ENCODE results near the gene RUFY3. TPM values are rescaled to one million over a fixed set of nuclear protein-coding genes. Genes with fewer than 3 reads are reported as not detected.
A peak's percentile ranks its signal among the peaks of the same experiment; 100 is the strongest.
"Not testable (repeated sequence)": the region's sequence is repeated elsewhere in the genome, so short reads cannot be mapped to it uniquely, and the experiment has no call there.

The RUFY3 gene
- polyA plus RNA-seq, 3 donors: 102 to 205 (median 113) TPM

- no peak for DNase-seq (ENCODE audit: extremely low read depth in 1 of 11, low read depth in 9 of 11, low spot score in 4 of 11)
Observed at GRCh38 chr4:70818921-70819320, 97.2 kb downstream of the RUFY3 start.

DNA sequence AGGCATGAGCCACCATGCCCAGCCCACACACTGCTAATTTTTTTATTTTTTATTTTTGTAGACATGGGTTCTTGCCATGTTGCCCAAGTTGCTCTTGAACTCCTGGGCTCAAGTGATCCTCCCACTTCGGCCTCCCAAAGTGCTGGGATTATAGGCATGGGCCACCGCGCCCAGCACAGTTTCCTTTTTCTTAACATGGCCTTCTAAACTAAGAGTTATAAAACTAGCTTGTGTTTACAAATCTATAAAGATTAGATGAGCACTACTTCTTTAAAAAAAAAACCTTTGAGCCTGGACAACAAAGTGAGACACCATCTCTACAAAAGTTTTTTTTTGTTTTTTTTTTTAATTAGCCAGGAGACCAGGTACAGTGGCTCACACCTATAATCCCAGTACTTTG lies 107.3 kb downstream of the RUFY3 start:
- no peak for DNase-seq (ENCODE audit: extremely low read depth in 1 of 11, low read depth in 9 of 11, low spot score in 4 of 11)

- no peak for DNase-seq (ENCODE audit: extremely low read depth in 1 of 11, low read depth in 9 of 11, low spot score in 4 of 11)
Observed at GRCh38 chr4:70829492-70829891, 107.7 kb downstream of the RUFY3 start.

GRCh38 chr4:70830054-70830453 lies 108.3 kb downstream of the RUFY3 start:
- no peak for DNase-seq (ENCODE audit: extremely low read depth in 1 of 11, low read depth in 9 of 11, low spot score in 4 of 11)

GRCh38 chr4:70831293-70831692 lies 109.5 kb downstream of the RUFY3 start:
- DNase-seq (ENCODE audit: extremely low read depth in 1 of 11, low read depth in 9 of 11, low spot score in 4 of 11): no peak

DNA sequence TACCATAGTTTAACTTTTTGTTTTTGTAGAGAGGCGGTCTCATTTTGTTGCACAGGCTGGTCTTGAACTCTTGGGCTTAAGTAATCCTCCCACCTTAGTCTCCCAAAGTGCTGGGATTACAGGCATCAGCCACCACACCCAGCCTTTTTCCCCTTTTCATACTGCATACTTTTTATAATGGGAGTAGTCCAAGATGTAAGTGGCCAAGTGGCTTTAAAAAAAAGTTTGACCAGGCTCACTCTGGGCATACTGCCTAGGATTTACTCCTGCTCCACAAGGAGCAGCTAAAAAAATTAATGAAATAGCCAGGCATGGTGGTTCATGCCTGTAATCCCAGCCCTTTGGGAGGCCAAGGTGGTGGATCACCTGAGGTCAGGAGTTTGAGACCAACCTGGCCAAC lies 111.9 kb downstream of the RUFY3 start:
- no peak for DNase-seq (ENCODE audit: extremely low read depth in 1 of 11, low read depth in 9 of 11, low spot score in 4 of 11)

DNA sequence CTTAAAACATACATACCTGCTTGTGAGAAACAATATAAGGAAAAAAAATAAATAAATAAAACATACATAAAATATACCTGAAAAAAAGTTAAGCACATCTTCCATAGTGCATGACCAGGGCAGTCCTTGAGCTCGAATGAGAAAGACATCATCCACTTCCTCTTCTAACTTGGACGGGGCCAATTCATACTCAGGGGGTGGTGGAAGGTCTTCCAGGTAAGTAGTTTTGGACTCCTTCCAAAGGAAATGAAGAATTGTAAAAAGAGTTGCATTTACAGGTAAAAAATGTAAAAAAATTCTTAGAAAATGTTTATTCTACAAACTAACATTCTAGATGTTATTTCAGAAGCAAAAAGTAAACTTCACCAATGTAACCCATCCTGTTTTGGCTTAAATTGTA lies 114.3 kb downstream of the RUFY3 start:
- no peak for DNase-seq (ENCODE audit: extremely low read depth in 1 of 11, low read depth in 9 of 11, low spot score in 4 of 11)

- DNase-seq (ENCODE audit: extremely low read depth in 1 of 11, low read depth in 9 of 11, low spot score in 4 of 11): no peak
Observed at GRCh38 chr4:70838204-70838603, 116.4 kb downstream of the RUFY3 start.

GRCh38 chr4:70838666-70839588 lies 117.2 kb downstream of the RUFY3 start:
- peak in 10 of 11 donors; percentile 37 to 71 (median 56) for DNase-seq (ENCODE audit: extremely low read depth in 1 of 11, low read depth in 9 of 11, low spot score in 4 of 11)

- peak; percentile 73 to 87 (median 84) for DNase-seq (ENCODE audit: extremely low read depth in 1 of 11, low read depth in 9 of 11, low spot score in 4 of 11)
Observed at GRCh38 chr4:70839589-70840093, 117.9 kb downstream of the RUFY3 start, which contains the start of gene GRSF1. TSS of gene GRSF1 (minus strand) at chr4:70839890. CDS start at chr4:70839827, 63 bp downstream.

GRCh38 chr4:70840137-70840536 lies 118.4 kb downstream of the RUFY3 start:
- DNase-seq (ENCODE audit: extremely low read depth in 1 of 11, low read depth in 9 of 11, low spot score in 4 of 11): not testable (repeated sequence)

DNA sequence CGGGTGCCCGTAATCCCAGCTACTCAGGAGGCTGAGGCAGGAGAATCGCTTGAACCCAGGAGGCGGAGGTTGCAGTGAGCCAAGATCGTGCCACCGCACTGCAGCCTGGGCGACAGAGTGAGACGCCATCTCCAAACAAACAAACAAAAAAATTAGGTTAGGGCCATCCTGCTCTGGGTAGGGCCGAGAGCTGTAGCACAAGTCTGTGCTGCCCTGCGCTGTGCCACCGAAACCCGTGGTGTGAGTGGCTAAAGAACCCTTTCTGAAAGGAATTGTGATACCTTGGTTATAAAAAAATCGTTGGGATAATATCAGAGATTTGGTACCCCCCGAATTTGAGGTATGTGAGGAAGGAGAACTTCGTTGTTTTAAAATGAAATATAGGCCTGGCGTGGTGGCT lies 118.9 kb downstream of the RUFY3 start:
- not testable (repeated sequence) for DNase-seq (ENCODE audit: extremely low read depth in 1 of 11, low read depth in 9 of 11, low spot score in 4 of 11)

GRCh38 chr4:70841211-70841610 lies 119.4 kb downstream of the RUFY3 start:
- no peak for DNase-seq (ENCODE audit: extremely low read depth in 1 of 11, low read depth in 9 of 11, low spot score in 4 of 11)

- no peak for DNase-seq (ENCODE audit: extremely low read depth in 1 of 11, low read depth in 9 of 11, low spot score in 4 of 11)
Observed at GRCh38 chr4:70841951-70842350, 120.2 kb downstream of the RUFY3 start.

DNA sequence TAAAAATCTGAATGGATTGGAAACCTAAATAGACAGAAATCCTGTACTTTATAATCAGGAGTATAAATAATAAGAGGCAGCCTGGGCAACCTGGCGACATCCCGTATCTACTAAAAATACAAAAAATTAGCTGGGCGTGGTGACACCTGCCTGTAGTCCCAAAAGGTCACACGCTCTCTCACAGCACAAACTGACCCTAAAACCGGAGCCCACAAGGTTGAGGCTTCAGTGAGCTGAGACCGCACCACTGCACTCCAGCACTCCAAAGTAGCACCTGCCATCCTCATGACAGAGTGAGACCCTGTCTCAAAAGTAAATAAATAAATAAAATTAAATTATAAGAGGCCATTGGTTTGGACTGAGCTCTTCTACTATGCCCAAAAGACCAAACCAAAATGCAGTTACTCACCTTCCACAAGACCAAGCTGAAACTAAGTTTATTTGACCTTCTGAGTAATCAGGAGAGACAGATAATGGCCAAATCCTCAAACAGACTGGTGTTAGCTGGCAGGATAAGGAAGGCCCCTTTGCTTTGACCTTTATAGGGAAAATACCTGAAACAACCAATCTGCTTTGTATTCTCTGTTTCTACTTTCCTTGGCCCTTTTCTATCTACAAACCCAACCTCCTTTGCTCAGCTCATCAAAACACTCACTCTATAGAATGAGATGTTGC lies 121.1 kb downstream of the RUFY3 start:
- DNase-seq (ENCODE audit: extremely low read depth in 1 of 11, low read depth in 9 of 11, low spot score in 4 of 11): no peak

DNA sequence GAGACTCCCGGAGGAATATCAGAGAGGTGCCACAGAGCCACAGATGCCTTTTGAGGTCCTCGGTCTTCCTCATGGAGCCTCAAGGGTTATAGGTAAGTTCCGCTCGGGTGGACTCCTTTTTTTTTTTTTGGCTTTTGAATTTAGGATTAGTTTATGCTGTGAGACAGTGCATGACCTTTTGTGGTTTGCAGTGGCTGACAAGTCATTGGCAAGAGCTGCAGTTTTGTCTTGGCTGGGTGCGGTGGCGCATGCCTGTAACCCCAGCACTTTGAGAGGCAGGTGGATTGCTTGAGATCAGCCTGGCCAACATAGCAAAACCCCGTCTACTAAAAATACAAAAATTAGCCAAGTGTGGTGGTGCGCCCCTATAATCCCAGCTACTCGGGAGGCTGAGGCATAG lies 122.4 kb downstream of the RUFY3 start:
- no peak for DNase-seq (ENCODE audit: extremely low read depth in 1 of 11, low read depth in 9 of 11, low spot score in 4 of 11)

DNA sequence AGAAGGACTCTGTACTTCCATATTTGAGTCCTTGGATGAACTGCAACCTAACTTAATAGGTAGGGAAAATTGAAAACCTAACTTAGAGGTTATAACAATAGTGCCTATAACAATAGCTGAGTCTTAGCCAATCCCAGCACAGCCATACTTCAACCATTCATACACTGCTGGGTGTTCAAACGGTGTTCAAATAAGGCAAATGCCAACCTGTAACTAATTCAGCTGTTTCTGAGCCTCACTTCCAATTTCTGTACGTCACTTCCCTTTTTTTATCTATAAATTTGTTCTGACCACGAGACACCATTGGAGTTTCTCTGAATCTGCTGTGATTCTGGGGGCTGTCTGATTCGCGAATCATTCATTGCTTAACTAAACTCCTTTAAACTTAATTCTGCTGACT lies 127.5 kb downstream of the RUFY3 start:
- DNase-seq (ENCODE audit: extremely low read depth in 1 of 11, low read depth in 9 of 11, low spot score in 4 of 11): no peak

- no peak for DNase-seq (ENCODE audit: extremely low read depth in 1 of 11, low read depth in 9 of 11, low spot score in 4 of 11)
Observed at GRCh38 chr4:70855464-70855863, 133.7 kb downstream of the RUFY3 start.

Data from renal cortex interstitium (tissue), 11 donors.